VCaP (cell line): Measurements from ENCODE around the gene SUSD5.

Source experiments
- H3K27ac ChIP-seq: fragments of 450-650 bp; 2 replicates; pipeline ENCODE4 v1.5.1; 2017
- CTCF ChIP-seq: fragments of 450-650 bp; conservative IDR thresholded peaks from 2 replicates; pipeline ENCODE4 v1.5.1; 2017; ENCODE audit warnings: mild to moderate bottlenecking, moderate library complexity

SUSD5 gene

GRCh38 chr3:33179132-33179531, 39.5 kb downstream of the SUSD5 start:
- TF ChIP-seq CTCF, result no peak
- H3K27ac ChIP-seq, result no peak overlapping the region

DNA sequence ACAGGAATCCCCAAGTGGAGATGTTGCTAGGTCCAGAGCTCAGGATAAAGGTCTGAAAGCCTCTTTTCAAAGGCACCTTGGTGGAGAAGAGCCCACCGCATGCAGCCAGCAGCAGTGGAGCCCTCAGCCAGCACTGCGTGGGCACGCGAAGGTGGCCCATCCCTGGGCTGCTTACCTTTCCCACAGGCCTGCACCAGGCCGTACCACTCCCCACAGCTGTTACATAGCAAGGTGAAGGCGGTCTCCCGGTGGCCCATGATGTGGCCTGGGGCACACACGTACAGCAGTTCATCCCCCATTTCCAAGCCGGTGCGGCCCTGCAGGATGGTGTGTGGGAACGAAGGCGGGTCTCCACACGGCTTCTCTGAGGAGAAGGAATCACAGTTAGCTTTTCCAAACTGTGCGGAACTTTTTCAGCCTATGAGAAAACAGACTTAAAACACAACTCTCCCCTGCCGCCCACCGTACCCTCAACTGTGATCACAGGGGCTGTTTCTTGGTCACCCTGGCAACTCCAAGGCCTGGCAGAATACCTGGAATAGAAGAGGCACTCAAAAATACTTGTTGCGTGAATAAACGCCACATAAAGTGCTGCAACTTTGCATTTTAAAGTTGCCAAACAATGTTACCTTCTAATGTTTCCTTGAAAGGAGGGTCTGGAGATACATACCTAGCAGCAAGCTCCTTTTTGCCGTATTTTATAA, 43.7 kb downstream of the SUSD5 start:
- no peak for TF ChIP-seq CTCF
- H3K27ac ChIP-seq, result no peak overlapping the region

DNA sequence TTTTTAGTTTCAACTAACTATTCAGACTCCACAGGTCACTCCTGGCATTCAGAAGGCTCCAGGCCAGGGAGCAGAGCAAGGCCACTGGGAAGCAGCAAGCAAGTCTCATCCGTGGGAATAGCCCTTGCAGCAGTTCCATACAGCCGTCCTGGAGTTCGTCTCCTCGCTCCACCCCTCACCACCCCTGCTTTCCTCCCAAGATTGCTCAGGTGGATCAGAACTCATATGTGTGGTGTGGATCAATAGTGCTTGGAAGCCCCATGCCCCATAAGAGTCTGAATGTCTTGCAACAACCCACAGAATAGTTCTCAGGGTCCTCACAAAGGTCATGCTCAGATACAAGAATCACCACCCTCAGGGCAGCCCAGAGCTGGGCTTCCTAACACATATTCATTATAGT, 44.5 kb downstream of the SUSD5 start:
- TF ChIP-seq CTCF, result no peak
- H3K27ac ChIP-seq, result no peak overlapping the region

DNA sequence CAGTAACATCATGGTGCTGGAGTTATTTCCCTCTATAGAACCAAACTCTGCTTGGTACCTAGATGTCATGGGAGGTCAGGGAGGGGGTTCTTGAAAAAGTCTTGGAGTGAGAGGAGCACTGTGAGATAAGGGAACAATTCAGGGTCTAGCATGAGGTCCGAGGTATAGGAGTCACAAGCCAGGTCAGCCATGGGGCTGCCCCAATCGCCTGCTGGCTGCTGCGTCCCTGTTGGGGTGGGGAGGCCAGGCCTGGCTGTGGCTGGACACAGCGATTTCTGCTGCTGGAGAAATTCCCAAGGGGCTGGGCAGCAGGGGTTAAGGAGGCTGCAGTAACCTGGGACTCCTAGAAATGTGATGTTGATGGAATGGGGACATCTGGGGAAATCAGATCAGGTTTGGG, 44.9 kb downstream of the SUSD5 start:
- no peak overlapping the region for H3K27ac ChIP-seq
- no peak for TF ChIP-seq CTCF

DNA sequence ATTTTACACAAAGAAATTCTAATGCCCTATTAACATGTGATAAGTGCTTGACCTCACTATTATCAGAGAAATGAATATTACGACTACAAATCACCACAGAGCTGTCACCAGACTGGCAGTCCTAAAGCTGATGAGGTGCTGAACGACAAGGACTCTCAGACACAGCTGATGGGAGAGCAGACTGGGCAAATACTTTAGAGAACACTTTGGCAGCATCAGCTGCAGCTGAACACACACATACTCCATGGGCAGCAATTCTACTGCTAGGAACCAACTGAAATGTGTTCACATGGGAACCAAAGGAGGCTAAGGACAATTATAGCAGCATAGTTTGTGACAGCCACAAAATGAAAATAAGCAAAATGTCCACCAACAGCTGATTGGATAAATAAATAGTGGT, 45.5 kb downstream of the SUSD5 start:
- H3K27ac ChIP-seq, result no peak overlapping the region
- TF ChIP-seq CTCF, result no peak

- H3K27ac ChIP-seq, result no peak overlapping the region
- TF ChIP-seq CTCF, result no peak
These were observed 47.0 kb downstream of the SUSD5 start for GRCh38 chr3:33171580-33171979.

- no peak for TF ChIP-seq CTCF
- H3K27ac ChIP-seq, result no peak overlapping the region
These were observed 48.1 kb downstream of the SUSD5 start for GRCh38 chr3:33170531-33170930.
